GM21367 (cell line): ENCODE results near the gene DYNLRB1.
"Not testable (repeated sequence)": the region's sequence is repeated elsewhere in the genome, so short reads cannot be mapped to it uniquely, and the experiment has no call there.

ENCODE experiments used
- ATAC-seq: cut with Tn5 transposase; IDR thresholded peaks from one replicate; pipeline ENCODE4 v1.9.1; 2021; ENCODE audit not compliant: unreplicated experiment

The DYNLRB1 gene

GRCh38 chr20:34516247-34517113 lies at the start of gene DYNLRB1:
Gene DYNLRB1, plus strand, starts transcription at chr20:34516422. Its CDS starts 37 bp downstream, at chr20:34516459.
- peak; percentile 66 for ATAC-seq

GRCh38 chr20:34468951-34469350 lies 47.3 kb upstream of the DYNLRB1 start:
- ATAC-seq: no peak

GRCh38 chr20:34472246-34472925 lies 43.8 kb upstream of the DYNLRB1 start:
- no peak for ATAC-seq

- no peak for ATAC-seq
Measured at GRCh38 chr20:34473262-34473883, 42.8 kb upstream of the DYNLRB1 start.

- ATAC-seq: no peak
Measured at GRCh38 chr20:34475979-34476736, 40.1 kb upstream of the DYNLRB1 start.

- ATAC-seq: no peak
Measured at GRCh38 chr20:34479627-34480026, 36.6 kb upstream of the DYNLRB1 start.

- not testable (repeated sequence) for ATAC-seq
Measured at GRCh38 chr20:34482154-34482553, 34.1 kb upstream of the DYNLRB1 start.

- not testable (repeated sequence) for ATAC-seq
Measured at GRCh38 chr20:34483585-34484220, 32.5 kb upstream of the DYNLRB1 start.

GRCh38 chr20:34485068-34485634 lies 31.1 kb upstream of the DYNLRB1 start:
- no peak for ATAC-seq

- ATAC-seq: no peak
Measured at GRCh38 chr20:34491226-34491931, 24.8 kb upstream of the DYNLRB1 start.

GRCh38 chr20:34491932-34492509 lies 24.2 kb upstream of the DYNLRB1 start:
- ATAC-seq: no peak

- no peak for ATAC-seq
Measured at GRCh38 chr20:34493646-34494045, 22.6 kb upstream of the DYNLRB1 start.

- no peak for ATAC-seq
Measured at GRCh38 chr20:34495307-34495706, 20.9 kb upstream of the DYNLRB1 start.

GRCh38 chr20:34495916-34496315 lies 20.3 kb upstream of the DYNLRB1 start:
- no peak for ATAC-seq

- not testable (repeated sequence) for ATAC-seq
Measured at GRCh38 chr20:34497596-34497995, 18.6 kb upstream of the DYNLRB1 start.

- no peak for ATAC-seq
Measured at GRCh38 chr20:34500823-34501222, 15.4 kb upstream of the DYNLRB1 start.

GRCh38 chr20:34506480-34506879 lies 9.7 kb upstream of the DYNLRB1 start:
- no peak for ATAC-seq

GRCh38 chr20:34507702-34508413 lies 8.4 kb upstream of the DYNLRB1 start:
- ATAC-seq: no peak

- no peak for ATAC-seq
Measured at GRCh38 chr20:34510575-34510974, 5.6 kb upstream of the DYNLRB1 start.
